Glomerular visceral epithelial cell (primary cell): Measurements from ENCODE around the gene SVOPL.

ENCODE experiments used
- DNase-seq: peaks from one replicate; pipeline ENCODE4 v3.0.0-alpha.2; 2016; ENCODE audit errors: extremely low spot score

SVOPL gene

GRCh38 chr7:138608275-138608674, 92.9 kb downstream of the SVOPL start:
- DNase-seq = no peak

DNA sequence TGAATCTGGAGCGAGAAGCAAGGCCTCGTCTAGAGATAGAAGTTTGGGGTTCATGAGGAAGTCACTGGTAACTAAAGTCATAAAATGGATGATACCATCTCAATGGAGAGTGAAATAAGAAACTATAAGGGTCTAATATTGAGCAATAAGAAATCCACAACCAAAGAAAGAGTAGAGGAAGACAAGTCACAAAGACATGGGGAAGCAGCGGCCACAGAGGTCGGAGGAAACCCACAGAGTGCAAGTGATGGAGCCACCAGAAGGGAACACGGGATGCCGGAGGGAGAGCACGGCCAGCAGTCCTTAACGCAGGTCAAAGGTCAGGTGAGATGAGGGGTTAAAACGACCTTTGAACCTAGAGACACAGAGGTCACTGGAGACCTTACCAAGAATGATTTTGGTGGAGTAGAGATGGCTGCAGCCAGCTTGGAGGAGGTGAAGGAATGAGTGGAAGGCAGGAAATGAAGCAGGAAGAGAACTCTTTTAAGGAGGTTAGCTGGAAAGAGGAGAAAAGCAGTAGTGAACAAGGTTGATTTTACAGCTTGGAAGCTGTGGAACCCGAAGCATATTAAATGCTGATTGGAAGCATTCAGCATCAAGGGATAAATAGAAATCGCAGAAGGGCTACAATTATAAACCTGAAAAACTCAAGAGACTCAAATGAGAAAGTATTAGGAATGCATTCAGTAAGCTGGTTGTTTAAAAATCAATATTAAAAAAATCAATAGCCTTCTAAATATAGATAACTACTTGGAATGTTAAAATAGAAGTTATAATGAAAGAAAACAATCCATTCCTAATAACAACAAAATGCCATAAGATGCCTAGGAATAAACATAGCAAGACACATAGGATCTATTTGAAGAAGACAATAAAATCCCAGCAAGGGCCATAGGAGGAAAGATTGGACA, 93.7 kb downstream of the SVOPL start:
- DNase-seq = no peak

- DNase-seq = no peak
Measured at GRCh38 chr7:138606236-138606635, 94.9 kb downstream of the SVOPL start.

- peak; percentile 67 for DNase-seq
Measured at GRCh38 chr7:138603549-138604318, 97.4 kb downstream of the SVOPL start.

DNA sequence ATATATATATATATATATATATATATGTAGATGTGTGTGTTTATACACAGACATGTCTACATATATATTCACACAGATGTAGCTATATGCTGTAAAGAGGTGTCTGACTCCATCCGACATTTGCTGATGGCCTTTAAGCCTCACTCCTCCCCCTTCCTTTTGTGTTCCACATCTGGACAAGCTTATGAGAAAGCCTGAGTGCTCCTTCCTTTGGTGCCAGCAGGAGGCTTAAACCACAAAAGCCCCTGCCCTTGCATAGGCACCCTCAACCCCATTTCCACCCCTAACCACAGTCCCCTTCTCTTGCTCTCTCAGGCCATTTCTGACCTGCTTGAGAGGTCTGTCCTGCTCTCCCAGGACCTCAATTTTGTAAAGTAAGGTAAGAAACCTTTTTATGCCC, 98.7 kb downstream of the SVOPL start:
- no peak for DNase-seq

- DNase-seq = no peak
Measured at GRCh38 chr7:138595454-138595853, 105.7 kb downstream of the SVOPL start.

DNA sequence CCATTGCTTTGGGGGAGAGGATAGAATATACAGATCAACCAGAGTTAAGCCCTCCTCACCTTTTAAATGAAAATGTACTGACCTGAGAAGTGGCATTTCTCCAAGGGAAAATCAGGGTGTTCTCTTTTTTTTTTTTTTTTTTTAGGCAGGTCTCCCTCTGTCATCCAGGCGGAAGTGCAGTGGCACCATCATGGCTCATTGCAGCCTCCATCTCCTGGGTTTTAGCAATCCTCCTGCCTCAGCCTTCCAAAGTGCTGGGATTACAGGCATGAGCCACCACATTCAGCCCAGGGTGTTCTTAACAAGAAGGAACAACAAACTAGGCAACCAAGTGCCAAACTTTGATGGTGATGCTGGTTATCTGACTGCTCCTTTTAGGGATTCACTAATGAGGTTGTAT, 111.0 kb downstream of the SVOPL start:
- DNase-seq = no peak

DNA sequence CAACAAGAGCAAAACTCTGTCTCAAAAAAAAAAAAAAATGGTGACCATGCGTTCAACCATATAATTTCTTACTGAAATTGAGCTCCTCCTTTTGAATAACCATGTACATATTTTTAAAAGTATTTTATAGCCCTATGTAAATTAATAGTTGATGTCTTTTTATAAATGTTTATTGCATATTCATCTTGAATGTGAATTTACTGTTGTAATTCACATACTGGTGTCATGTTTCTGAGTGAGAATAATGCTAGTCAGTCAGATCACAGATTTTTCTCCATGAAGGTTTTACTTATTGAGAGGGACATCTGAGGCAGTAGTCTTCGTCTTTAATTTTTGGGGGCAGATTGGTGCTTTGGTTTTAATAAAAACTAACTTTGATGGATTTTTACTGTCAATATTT, 112.2 kb downstream of the SVOPL start:
- no peak for DNase-seq

- no peak for DNase-seq
Measured at GRCh38 chr7:138587485-138587884, 113.7 kb downstream of the SVOPL start.

DNA sequence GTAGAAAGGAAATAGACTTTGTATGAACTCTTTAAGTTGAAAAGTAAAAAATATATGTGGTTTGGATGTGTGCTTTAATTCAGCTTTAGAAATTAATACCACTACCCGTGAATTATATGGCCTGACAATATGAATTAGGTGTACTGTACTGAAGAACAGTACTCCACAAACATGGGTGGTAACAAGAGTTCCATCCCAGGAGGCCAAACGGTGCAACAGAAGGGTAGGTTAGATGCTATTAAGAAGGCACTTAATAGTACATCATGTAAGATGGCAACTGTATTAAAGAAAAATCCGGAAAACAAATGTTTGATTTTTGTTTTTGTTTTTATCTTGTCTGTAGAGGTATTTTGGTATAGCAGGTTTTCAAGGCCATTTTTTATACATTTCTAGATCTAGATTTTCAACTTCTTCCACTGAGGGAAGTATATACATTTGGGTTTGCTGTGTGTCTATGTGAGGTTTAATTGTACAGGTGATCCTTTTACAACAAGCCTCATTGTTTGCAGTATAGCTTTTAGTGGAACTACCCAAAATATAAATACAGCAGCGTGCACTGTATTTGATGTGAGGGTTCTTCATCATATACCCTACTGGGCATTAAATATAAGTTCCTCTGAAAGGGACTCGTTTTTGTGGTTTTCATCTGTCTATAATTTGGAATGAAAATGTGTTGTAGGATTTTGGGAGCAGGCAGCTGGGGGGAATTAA, 115.7 kb downstream of the SVOPL start:
- DNase-seq = no peak

GRCh38 chr7:138584696-138585095, 116.5 kb downstream of the SVOPL start:
- no peak for DNase-seq

DNA sequence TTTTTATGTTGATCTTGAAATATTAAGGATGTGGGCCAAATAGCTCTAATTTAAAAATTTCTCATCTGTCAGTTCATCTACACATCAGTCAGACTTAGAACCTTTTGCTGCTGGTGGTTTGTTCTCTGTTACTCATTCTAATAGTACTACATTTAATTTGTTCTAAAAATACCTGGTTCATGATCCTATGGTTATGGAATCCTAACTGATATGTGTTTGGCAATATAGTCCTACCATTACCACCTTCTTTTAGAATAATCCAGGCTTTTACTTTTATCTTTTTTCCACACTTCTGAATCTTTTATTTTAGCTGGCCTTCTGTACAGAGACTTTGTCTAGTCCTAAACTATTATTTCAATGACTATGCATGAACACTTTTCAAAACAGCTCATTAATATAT, 116.9 kb downstream of the SVOPL start:
- DNase-seq = no peak

- no peak for DNase-seq
Measured at GRCh38 chr7:138581065-138581464, 120.1 kb downstream of the SVOPL start.

GRCh38 chr7:138579671-138580070, 121.5 kb downstream of the SVOPL start:
- DNase-seq = no peak

DNA sequence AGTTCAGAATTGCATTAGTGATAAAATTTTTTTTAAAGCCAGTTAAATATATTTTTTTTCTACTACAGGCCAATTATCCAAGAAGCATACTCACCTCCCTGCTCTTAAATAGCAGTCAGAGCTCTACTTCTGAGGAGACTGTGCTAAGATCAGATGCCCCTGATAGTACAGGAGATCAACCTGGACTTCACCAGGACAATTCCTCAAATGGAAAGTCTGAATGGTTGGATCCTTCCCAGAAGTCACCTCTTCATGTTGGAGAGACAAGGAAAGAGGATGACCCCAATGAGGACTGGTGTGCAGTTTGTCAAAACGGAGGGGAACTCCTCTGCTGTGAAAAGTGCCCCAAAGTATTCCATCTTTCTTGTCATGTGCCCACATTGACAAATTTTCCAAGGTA, 122.0 kb downstream of the SVOPL start:
- DNase-seq = no peak

- no peak for DNase-seq
Measured at GRCh38 chr7:138575897-138576428, 125.2 kb downstream of the SVOPL start.

DNA sequence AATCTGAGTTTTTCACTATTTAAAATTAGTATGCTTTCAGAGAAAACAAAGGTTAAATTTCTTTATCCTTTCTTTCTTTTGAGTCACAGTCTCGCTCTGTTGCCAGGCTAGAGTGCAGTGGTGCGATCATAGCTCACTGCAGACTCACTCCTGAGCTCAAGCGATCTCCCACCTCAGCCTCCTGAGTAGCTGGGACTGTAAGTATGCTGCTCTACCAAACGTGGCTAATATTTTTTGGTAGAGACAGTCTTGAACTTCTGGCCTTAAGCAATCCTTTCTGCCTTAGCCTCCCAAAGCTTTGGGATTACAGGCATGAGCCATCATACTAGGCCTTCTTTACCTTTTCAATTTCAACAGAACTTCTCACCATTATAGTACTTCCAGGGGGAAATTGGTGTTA, 127.4 kb downstream of the SVOPL start:
- DNase-seq = no peak

- no peak for DNase-seq
Measured at GRCh38 chr7:138570715-138571114, 130.4 kb downstream of the SVOPL start.

DNA sequence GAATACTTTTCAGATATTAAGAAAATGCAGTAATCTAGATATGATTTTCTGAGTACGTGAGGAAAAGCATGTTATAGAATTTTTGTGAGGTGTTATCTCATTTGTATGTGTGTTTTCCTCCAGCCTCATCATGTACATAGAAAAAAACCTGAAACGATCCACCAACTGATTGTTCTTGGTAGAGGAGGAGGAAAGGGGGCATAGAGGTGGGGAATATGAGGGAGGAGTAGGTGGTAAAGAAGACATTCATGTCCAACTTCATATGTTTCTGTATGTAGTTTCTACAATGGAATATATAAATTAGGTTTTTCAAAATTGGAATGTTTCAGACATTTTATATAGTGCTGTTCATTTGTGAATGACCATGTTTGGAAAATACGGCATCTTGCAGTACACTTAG, 131.7 kb downstream of the SVOPL start:
- no peak for DNase-seq

GRCh38 chr7:138568655-138569054, 132.5 kb downstream of the SVOPL start:
- no peak for DNase-seq

GRCh38 chr7:138565451-138566114, 135.6 kb downstream of the SVOPL start:
- DNase-seq = peak; percentile 74

DNA sequence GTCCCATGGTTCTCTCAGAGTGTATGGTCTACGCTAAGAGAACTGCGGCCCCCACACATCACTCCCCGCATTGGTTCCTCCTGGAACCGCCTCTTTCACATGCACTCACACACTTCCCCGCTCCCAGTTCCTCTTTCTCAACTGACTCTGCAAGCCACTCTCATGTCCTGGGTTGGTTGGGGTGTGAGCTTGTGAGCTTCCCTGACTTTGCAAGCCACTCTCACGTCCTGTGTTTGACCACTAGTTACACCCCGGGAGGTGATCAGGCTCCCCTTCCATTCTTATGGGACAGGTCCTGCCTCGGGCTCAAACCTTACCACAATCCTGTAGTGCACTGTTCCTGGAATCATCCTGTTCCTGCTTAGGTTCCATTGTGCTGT, 136.1 kb downstream of the SVOPL start:
- no peak for DNase-seq
